Activated CD8-positive, alpha-beta memory T cell treated with anti-CD3 and anti-CD28 coated beads, Interleukin-2, amount 10 ng/mL, durations not matched to agents 7 days and 5 days (primary cell): ENCODE measurements around the gene AKAP11. TPM values are rescaled to one million over a fixed set of nuclear protein-coding genes. Genes with fewer than 3 reads are reported as not detected.

ENCODE experiments used
- ATAC-seq: fragments of 150-1000 bp; cut with Tn5 transposase; one replicate; pipeline ENCODE4 v1.10.0; 2021; ENCODE audit warnings: moderate library complexity
- CTCF ChIA-PET: fragments of 350-600 bp; sonication (Branson Sonifier 250); formaldehyde crosslinking; loops from one replicate; lab custom pipeline; 2021; ENCODE audit warnings: antibody characterized with exemption; lab: Charles Lee
- DNase-seq: peaks from one replicate; pipeline ENCODE4 v3.0.0-alpha.2; 2020
- H3K27ac Mint-ChIP-seq: one replicate; pipeline ENCODE4 v1.8.0; 2021; ENCODE audit warnings: mild to moderate bottlenecking, mixed read lengths
- H3K27me3 Mint-ChIP-seq: one replicate; pipeline ENCODE4 v1.8.0; 2021; ENCODE audit warnings: mixed read lengths
- H3K36me3 Mint-ChIP-seq: one replicate; pipeline ENCODE4 v1.8.0; 2021; ENCODE audit warnings: mild to moderate bottlenecking, mixed read lengths
- H3K4me1 Mint-ChIP-seq: one replicate; pipeline ENCODE4 v1.8.0; 2021; ENCODE audit warnings: mixed read lengths
- H3K4me3 Mint-ChIP-seq: one replicate; pipeline ENCODE4 v1.8.0; 2021; ENCODE audit warnings: mild to moderate bottlenecking, moderate library complexity, mixed read lengths
- H3K9me3 Mint-ChIP-seq: one replicate; pipeline ENCODE4 v1.8.0; 2022; ENCODE audit warnings: low read depth, mixed read lengths
- total RNA-seq, 2 experiments: library from RNA; stranded (reverse); gene quantifications; one replicate each; pipeline ENCODE4 v1.2.3, GENCODE V29; 2021

AKAP11 gene
- total RNA-seq, 2 experiments from 2014 or later = 23.0 to 34.4 TPM

DNA sequence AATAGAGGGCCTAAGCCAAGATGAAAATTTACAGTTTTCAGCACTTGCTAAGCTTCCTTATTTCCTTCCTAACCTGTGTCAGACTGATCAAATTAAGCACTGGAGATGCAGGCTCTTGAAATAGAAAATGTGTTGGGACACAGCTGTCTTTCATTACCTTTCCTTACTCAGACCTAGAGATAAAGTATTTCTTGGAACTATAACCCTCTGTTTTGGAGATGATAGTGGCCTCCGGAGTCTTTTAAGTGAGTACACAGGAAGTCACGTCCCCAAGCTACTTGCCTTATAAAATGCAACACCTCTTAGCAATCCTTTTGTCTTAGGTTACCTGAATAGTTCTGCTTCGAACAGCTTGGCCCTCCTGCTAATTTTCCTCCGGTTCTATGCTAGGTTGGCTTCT, 12.4 kb upstream of the AKAP11 start:
- no peak for DNase-seq
- no peaks in the 10 kb centered on the region for H3K9me3 Mint-ChIP-seq
- H3K4me3 Mint-ChIP-seq = no peak overlapping the region
- ATAC-seq = no peak
- H3K4me1 Mint-ChIP-seq = peaks cover 5% of the 10 kb centered on the region
- CTCF ChIA-PET = interaction anchor here (1.1 to 1.2 kb wide), 2 partner anchors 11 to 13 kb away, joined by 3 to 5 read pairs; no protein-coding TSS in a partner anchor
- no peaks in the 10 kb centered on the region for H3K36me3 Mint-ChIP-seq
- H3K27ac Mint-ChIP-seq = no peak overlapping the region
- H3K27me3 Mint-ChIP-seq = peaks cover 6% of the 10 kb centered on the region

DNA sequence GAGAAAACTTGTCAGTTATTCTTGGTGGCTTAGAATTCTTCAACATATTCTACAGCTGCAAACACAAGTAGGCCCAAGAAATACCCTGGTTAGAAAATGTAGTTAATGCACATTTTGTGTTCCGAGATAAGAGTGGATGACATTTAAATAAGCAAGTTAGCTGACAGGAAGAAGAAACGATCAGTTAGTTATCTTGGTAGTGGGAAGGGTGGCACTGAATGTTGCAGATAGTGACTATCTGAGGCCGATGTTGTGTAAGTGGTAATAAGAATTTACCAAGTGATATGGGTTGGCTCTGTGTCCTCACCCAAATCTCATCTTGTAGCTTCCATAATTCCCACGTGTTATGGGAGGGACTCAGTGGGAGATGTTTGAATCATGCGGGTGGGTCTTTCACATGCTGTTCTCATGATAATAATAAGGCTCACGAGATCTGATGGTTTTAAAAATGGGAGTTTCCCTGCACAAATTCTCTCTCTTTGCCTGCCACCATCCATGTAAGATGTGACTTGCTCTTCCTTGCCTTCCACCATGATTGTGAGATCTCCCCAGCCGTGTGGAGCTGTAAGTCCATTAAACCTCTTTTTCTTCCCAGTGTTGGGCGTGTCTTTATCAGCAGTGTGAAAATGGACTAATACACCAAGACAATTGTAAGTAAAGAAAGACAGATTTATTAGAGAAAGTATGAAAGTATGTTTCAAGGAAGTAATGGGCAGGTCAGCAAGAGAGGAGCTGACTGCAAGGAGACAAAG, 10.9 kb upstream of the AKAP11 start:
- DNase-seq = no peak

DNA sequence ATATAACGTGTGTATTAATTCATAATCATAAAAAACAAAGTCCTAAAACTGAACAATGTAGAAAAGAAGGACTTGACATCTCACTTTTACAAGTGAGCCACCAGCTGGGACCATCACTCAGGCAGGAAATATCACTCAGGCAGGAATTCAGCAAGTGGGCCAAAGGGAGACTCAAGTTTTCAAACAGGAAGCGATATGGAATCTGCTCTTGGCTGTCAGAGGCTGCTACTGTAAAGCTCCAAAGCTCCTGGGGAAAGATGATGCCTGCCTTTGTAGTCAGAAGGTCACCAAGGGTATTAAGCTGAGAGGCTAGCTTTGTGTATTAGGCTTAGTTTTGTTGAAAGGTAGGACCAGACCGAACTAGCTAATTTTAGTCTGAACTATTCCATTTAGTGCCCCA, 5.5 kb upstream of the AKAP11 start:
- ATAC-seq = no peak
- Mint-ChIP-seq H3K4me1 (peaks cover 12% of the 10 kb centered on the region), H3K27me3 (peaks cover 11% of the 10 kb centered on the region), H3K4me3 (no peak overlapping the region), H3K27ac (no peak overlapping the region), H3K9me3 (no peaks in the 10 kb centered on the region), H3K36me3 (peaks cover 1% of the 10 kb centered on the region)
- no peak for DNase-seq
- CTCF ChIA-PET = interaction anchor here (1.0 to 1.1 kb wide), 2 partner anchors 10 to 18 kb away, joined by 3 read pairs; no protein-coding TSS in a partner anchor

More for the DNA sequence above, 10.9 kb upstream of the AKAP11 start:
- Mint-ChIP-seq H3K36me3 (no peaks in the 10 kb centered on the region), H3K27ac (no peak overlapping the region), H3K9me3 (no peaks in the 10 kb centered on the region), H3K4me1 (peaks cover 5% of the 10 kb centered on the region), H3K27me3 (peaks cover 6% of the 10 kb centered on the region), H3K4me3 (no peak overlapping the region)
- CTCF ChIA-PET = no interaction called here
- no peak for ATAC-seq

DNA sequence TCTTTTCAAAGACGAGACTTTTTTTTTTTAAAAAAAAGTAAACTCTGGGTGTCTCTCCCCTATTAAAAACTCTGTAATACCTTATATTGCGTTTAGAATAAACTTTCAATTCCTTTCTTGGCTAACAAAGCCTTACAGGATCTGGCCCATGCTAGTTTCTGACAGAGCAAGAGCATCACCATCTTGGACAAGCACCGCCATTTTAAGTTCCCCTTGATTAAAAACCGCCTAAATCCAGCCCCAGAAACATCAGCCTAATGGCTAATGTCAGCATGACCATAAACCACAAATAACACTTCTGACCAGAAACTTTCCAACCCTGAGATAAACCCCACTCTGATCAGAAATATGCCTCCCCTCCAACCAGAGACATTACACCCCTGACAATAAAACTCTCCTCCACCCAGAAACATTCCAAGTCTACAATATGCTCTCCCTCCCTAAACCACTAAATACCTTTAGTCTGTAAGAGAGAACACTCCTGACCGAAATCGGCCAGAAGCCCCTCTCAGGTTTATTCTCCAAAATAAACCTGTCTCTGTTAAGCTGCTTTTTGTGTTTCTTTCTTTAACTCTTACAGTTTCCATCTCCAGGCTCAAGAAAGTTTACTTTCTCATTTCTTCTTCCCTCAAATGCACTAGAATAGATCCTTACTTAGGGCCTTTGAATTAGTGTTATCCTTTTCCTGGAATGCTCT, 1.6 kb upstream of the AKAP11 start:
- ATAC-seq = no peak
- no peak for DNase-seq
- CTCF ChIA-PET = interaction anchor here (1.2 kb wide), 2 partner anchors 11 to 12 kb away, joined by 3 read pairs; no protein-coding TSS in a partner anchor
- peaks cover 5% of the 10 kb centered on the region for H3K27me3 Mint-ChIP-seq
- peak overlapping the region; percentile 98 for H3K4me3 Mint-ChIP-seq
- no peaks in the 10 kb centered on the region for H3K9me3 Mint-ChIP-seq
- H3K36me3 Mint-ChIP-seq = peaks cover 7% of the 10 kb centered on the region
- peak overlapping the region; percentile 94 for H3K27ac Mint-ChIP-seq
- peaks cover 35% of the 10 kb centered on the region for H3K4me1 Mint-ChIP-seq

DNA sequence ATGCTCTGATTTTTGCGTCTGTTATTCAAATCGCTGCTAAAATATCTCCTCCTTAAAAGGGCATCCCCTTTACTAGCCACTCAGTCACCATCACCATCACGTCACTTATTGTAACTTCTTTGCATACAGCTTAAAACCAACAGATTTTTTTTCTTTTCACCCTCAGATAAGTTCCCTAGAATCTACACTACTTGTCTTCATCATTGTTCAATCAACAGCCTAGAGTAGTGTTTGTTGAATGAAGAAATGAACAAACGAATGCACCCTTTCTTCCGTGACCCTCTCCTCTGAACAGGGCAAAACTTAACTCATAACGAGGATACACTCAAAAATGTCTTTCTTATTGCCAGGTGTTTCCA, 1.1 kb upstream of the AKAP11 start:
- peak overlapping the region; percentile 98 for H3K4me3 Mint-ChIP-seq
- no peaks in the 10 kb centered on the region for H3K9me3 Mint-ChIP-seq
- H3K4me1 Mint-ChIP-seq = peaks cover 40% of the 10 kb centered on the region
- DNase-seq = no peak
- ATAC-seq = no peak
- peaks cover 10% of the 10 kb centered on the region for H3K36me3 Mint-ChIP-seq
- CTCF ChIA-PET = interaction anchor here (1.2 kb wide), 1 partner anchor 11 kb away, joined by 3 read pairs; no protein-coding TSS in a partner anchor
- peaks cover 5% of the 10 kb centered on the region for H3K27me3 Mint-ChIP-seq
- peak overlapping the region; percentile 94 for H3K27ac Mint-ChIP-seq

DNA sequence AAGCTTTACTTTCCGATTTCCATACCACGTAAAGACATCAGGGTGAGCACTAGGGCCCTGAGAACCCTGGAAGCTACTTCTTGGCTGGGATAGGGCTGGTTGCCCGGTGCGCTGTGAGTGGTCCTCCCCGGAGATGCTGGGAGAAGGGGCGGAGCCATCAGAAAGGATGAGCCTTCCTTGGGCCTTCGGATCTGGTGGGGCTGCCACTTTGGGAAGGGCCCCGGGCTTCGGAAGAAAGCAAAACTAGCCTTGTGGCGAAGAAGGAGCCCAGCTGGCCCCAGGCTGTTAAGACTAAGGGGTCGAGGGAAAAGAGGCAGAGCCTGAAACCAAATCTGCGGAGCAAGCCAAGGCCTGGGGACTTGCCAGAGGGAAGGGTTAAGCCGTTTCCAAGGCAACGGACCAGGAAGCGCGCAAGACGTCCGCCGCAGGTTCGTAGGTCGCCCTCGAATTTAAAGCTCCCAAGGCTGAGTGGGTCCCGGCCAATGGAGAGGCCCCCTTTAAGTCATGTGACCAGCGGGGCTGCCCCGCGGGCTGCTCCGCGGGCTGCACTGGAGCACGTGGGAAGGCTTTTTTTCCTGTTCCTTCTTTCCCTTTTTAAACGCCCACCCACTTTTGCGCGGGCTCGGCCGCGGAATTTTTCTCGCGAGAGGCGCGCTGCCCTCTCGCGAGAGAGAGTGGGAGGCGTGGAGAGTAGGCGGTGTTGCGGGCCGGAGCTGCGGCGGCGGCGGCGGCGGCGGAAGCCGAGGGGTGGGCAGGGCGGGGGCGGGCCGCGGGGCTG, 426 bp upstream of the AKAP11 start:
- ATAC-seq (peak; percentile 95), DNase-seq (peak; percentile 98)
- H3K27ac Mint-ChIP-seq = peak overlapping the region; percentile 94
- H3K9me3 Mint-ChIP-seq = no peaks in the 10 kb centered on the region
- peaks cover 13% of the 10 kb centered on the region for H3K36me3 Mint-ChIP-seq
- CTCF ChIA-PET = interaction anchor here (0.6 to 1.8 kb wide), 8 partner anchors 12 to 812 kb away, joined by 3 to 4 read pairs (median 4); no protein-coding TSS in a partner anchor
- peaks cover 5% of the 10 kb centered on the region for H3K27me3 Mint-ChIP-seq
- H3K4me1 Mint-ChIP-seq = peaks cover 43% of the 10 kb centered on the region
- peak overlapping the region; percentile 98 for H3K4me3 Mint-ChIP-seq

DNA sequence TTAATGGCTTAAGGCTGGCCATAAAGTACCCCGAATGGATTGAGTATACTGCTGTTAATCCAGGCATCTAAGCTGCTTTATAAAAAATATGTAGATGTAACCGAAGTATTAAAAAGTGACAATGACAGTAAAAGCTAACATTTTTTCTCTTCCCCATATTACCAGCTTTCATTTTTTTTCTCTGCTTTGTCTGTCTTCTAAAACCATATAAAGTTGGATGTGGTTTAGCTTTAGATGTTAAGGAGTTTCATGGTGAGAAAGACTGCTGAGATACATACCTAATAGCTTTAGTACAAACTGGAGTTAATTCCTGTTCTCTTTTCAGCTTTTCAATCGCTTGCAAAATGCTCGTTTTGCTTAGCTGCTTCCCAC, 838 bp downstream of the AKAP11 start:
- Mint-ChIP-seq H3K27ac (peak overlapping the region; percentile 94), H3K9me3 (no peaks in the 10 kb centered on the region), H3K4me3 (peak overlapping the region; percentile 98), H3K4me1 (peaks cover 50% of the 10 kb centered on the region), H3K36me3 (peaks cover 20% of the 10 kb centered on the region), H3K27me3 (no peaks in the 10 kb centered on the region)
- CTCF ChIA-PET = interaction anchor here (1.0 to 1.8 kb wide), 6 partner anchors 120 to 814 kb away, joined by 3 to 4 read pairs (median 3); no protein-coding TSS in a partner anchor
- DNase-seq = no peak
- no peak for ATAC-seq

DNA sequence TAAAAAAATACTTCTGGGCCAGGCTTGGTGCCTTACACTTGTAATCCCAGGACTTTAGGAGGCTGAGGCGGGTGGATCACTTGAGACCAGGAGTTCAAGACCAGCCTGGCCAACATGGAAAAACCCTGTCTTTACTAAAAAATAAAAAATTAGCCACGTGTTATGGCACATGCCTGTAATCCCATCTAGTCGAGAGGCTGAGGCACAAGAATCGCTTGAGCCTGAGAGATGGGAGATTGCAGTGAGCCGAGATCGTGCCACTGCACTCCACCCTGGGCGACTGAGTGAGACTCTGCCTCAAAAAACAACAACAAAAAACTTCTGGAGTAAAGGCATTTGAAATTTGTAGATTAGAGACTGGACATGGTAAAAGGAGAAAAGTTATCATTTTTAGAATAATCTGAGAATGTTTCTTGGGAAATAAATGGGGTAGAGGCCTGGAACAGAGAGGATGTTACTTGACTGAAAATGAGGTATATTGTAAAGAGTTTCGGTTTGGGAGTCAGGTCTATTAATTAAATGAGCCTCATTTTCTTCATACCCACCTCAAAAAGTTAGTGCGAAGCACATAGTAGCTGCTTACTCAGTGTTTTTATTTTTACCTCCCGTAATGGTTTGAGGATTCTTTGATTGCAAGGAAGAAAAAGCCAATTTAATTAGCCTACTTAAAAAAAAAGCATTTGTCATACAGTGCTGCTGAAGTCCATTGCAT, 2.6 kb downstream of the AKAP11 start:
- H3K27me3 Mint-ChIP-seq = no peaks in the 10 kb centered on the region
- DNase-seq (no peak), ATAC-seq (no peak)
- H3K9me3 Mint-ChIP-seq = no peaks in the 10 kb centered on the region
- H3K27ac Mint-ChIP-seq = peak overlapping the region; percentile 63
- peaks cover 56% of the 10 kb centered on the region for H3K4me1 Mint-ChIP-seq
- H3K4me3 Mint-ChIP-seq = peak overlapping the region; percentile 29
- peaks cover 26% of the 10 kb centered on the region for H3K36me3 Mint-ChIP-seq
- CTCF ChIA-PET = no interaction called here

DNA sequence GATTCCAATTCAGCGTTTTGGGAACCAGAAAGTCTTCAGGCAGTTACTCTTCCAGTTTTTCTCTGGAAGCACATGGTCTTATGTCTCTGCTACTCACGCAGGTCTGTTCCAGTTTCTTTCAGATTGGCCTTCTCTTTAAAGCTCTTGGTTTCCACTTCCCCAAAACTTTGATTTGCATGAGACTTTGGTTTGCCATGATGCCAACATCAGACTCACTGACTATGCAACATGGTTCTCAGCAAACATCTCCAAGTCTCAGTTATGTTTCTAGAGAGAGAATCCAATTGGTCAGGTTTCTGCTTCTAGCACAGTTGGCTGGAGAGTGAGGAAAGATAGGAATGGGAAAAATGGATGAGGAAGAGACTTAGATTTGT, 3.1 kb downstream of the AKAP11 start:
- Mint-ChIP-seq H3K36me3 (peaks cover 26% of the 10 kb centered on the region), H3K4me1 (peaks cover 56% of the 10 kb centered on the region), H3K4me3 (peak overlapping the region; percentile 29), H3K9me3 (no peaks in the 10 kb centered on the region), H3K27ac (peak overlapping the region; percentile 41), H3K27me3 (no peaks in the 10 kb centered on the region)
- DNase-seq = no peak
- no peak for ATAC-seq
- CTCF ChIA-PET = no interaction called here

DNA sequence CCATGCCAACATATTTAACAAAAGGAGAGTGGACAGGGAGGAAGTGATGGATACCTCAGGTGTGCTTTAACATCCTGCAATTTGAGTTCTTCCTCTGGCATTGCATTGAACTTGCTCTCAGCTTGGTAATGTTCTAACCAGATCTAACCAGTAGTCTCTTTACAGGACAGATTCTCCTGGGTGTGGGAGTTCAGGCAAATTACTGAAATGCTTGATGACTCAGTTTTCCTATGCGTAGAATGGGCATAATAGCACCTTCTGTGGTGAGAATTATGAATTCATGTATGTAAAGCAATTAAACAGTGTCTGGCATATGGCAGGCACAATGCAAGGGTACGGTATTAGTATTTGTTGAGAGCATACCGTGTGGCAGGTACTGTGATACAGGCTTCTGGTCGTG, 3.6 kb downstream of the AKAP11 start:
- peaks cover 53% of the 10 kb centered on the region for H3K4me1 Mint-ChIP-seq

DNA sequence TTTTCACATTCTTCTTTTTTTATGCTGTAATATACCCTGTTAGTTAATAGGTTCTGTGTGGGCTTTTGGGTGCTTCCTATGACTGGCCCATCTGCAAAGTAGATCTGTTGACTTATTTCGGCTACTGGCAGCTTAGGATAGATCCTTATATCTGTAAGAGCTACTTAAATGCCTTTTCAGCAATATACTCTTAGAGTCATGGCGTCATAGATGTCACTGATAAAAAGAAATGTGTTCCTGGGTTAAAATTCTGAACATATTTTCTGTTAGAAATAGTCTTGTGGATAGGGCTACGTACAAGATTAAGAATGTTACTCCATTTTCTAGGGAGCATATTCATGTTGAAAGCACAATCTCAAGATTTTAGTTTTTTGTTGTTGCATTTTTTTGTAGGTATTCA, 4.7 kb downstream of the AKAP11 start:
- no peak overlapping the region for H3K4me3 Mint-ChIP-seq
- no peaks in the 10 kb centered on the region for H3K9me3 Mint-ChIP-seq
- H3K27ac Mint-ChIP-seq = no peak overlapping the region
- DNase-seq = no peak
- no peaks in the 10 kb centered on the region for H3K27me3 Mint-ChIP-seq
- peaks cover 44% of the 10 kb centered on the region for H3K4me1 Mint-ChIP-seq
- no peak for ATAC-seq
- CTCF ChIA-PET = no interaction called here
- peaks cover 25% of the 10 kb centered on the region for H3K36me3 Mint-ChIP-seq

More for the DNA sequence above, 3.6 kb downstream of the AKAP11 start:
- H3K36me3 Mint-ChIP-seq = peaks cover 26% of the 10 kb centered on the region
- DNase-seq (no peak), ATAC-seq (no peak)
- H3K27ac Mint-ChIP-seq = peak overlapping the region; percentile 41
- H3K9me3 Mint-ChIP-seq = no peaks in the 10 kb centered on the region
- H3K27me3 Mint-ChIP-seq = no peaks in the 10 kb centered on the region
- H3K4me3 Mint-ChIP-seq = peak overlapping the region; percentile 29
- CTCF ChIA-PET = no interaction called here

DNA sequence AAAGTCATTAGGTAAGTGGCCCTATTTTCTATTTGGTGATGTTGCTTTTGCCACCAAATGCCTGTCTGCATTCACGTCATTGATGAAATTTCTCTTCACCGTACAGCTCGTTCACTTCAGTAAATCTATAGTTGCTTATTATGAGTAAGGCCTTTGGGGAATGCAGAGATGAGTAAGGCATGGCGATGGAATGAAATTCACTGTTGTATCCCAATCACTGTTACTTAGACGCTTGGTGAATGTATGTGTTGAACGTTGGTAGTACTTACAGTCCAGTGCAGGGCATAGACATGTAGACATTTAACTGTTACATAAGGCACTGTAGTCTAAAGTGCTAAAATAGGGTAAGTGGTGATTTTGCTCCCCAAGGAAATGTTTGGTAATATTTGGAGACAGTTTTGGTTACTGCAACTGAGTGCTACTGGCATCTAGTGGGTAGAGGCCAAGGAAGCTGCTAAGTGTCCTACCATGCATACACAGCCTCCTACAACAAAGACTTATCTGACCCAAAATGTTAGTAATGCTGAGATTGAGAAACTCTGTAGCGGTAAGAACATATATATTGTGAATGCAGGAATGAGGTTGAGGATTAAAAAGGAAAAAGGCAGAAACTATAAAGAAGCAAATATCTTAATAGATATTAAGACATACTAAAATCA, 5.8 kb downstream of the AKAP11 start:
- ATAC-seq (no peak), DNase-seq (no peak)
- Mint-ChIP-seq H3K27ac (no peak overlapping the region), H3K36me3 (peaks cover 28% of the 10 kb centered on the region), H3K9me3 (no peaks in the 10 kb centered on the region), H3K27me3 (no peaks in the 10 kb centered on the region), H3K4me1 (peaks cover 47% of the 10 kb centered on the region), H3K4me3 (no peak overlapping the region)
- CTCF ChIA-PET = no interaction called here
